ENCODE measurements around the gene ZBTB42. TPM values are rescaled to one million over a fixed set of nuclear protein-coding genes. Genes with fewer than 3 reads are reported as not detected.

The ZBTB42 gene
- total RNA-seq, 4 donors from 2014 or later = 2.4 to 20.8 (median 12.5) TPM

DNA sequence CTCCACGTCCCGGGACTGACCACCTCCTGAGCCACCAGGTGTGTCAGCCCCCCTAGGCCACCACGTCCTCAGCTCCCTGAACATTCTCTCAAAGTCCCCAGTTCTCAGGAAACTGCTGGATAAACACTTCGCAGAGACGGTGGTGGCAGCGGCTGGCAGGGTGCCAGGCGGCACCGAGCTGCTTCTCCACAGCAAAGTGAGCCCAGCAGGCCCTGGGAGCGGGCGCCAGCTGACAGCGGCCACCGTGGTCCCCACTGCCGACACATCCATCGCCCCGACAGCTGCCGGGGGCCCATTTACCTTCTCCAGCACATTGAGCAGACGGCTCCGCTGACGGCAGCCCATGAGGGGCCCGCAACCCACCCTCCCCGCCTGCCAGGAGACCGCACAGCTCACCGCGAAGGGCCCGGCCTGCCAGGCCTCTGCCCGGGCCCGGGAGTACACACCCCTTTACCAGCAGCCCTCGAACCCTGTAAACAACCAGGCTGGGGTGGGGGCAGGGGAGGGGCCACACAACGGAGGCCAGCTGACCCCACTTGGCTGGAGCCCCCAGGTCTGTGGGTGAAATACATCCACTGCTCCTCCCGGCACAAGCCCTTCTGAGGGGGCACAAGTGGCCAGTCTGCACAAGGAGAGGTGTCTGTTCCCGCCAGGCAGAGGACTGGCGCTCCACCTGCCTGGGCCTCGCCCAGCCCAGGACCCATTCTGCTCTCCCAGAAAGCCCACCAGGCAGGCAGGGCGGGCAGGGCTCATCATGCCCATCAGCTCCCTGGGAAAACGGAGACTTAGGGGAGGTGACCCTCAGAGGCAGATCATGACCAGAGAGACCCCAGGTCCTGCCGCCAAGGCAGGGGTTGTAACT is 15.8 kb upstream of the ZBTB42 start:
- Histone ChIP-seq H3K4me3 (no peak overlapping the region), H3K27me3 (no peaks in the 10 kb centered on the region), H3K4me1 (peaks cover 0 to 10% of the 10 kb centered on the region in 2 donors), H3K27ac (no peak overlapping the region), H3K36me3 (peaks cover 0 to 6% of the 10 kb centered on the region in 2 donors), H3K9me3 (no peaks in the 10 kb centered on the region)
- ATAC-seq (no peak), DNase-seq (no peak)
- in situ Hi-C loops (cut with MboI; ENCODE audit: low sequenced_read_pairs in 4 of 4) = no loop called here
- TF ChIP-seq POLR2A (IDR thresholded peaks at IDR 0.05) = no peak
- TF ChIP-seq CTCF (IDR thresholded peaks at IDR 0.05 in 4 of 5, conservative IDR thresholded peaks at IDR 0.05 in 1 of 5) = no peak
- intact Hi-C loops (cut with DNase I; ENCODE audit: low total_unique reads) = no loop called here

GRCh38 chr14:104785708-104786080 is 15.2 kb upstream of the ZBTB42 start:
- TF ChIP-seq POLR2A (IDR thresholded peaks at IDR 0.05) (no peak), CTCF (IDR thresholded peaks at IDR 0.05 in 4 of 5, conservative IDR thresholded peaks at IDR 0.05 in 1 of 5) (no peak)
- H3K4me1 ChIP-seq = peaks cover 0 to 10% of the 10 kb centered on the region in 2 donors
- DNase-seq (no peak), ATAC-seq (no peak)
- intact Hi-C loops (cut with DNase I; ENCODE audit: low total_unique reads) (no loop called here), in situ Hi-C loops (cut with MboI; ENCODE audit: low sequenced_read_pairs in 4 of 4) (no loop called here)
- H3K9me3 ChIP-seq = no peaks in the 10 kb centered on the region
- H3K36me3 ChIP-seq = peaks cover 0 to 13% of the 10 kb centered on the region in 2 donors
- no peaks in the 10 kb centered on the region for H3K27me3 ChIP-seq
- H3K27ac ChIP-seq = no peak overlapping the region
- H3K4me3 ChIP-seq = no peak overlapping the region

DNA sequence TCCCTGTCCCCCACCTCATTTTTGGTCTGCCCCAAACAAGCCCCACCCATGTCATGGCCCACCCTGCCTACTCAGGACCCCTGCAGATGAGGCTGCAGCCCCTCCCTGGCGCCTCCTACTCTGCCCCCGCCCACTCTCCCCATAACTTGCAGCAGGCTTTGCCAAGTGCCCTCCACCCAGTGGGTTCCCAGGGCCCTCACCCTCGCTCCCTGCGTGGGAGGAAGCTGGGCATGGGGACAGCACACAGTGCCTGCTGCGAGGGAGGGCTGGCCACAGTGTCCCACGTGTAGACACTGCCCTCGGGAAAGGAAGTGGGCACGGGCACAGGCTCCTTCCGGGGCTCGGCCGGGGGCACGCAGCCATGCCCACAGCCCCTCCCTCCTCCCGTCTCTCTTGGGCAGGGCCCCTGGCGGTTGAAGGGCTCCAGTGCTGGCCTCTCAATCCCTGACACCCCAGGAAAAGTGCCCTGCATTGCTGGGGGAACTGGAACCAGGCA is 14.8 kb upstream of the ZBTB42 start:
- in situ Hi-C loops (cut with MboI; ENCODE audit: low sequenced_read_pairs in 4 of 4) (no loop called here), intact Hi-C loops (cut with DNase I; ENCODE audit: low total_unique reads) (no loop called here)
- Histone ChIP-seq H3K27me3 (no peaks in the 10 kb centered on the region), H3K36me3 (peaks cover 0 to 16% of the 10 kb centered on the region in 2 donors), H3K4me3 (no peak overlapping the region), H3K27ac (no peak overlapping the region), H3K9me3 (no peaks in the 10 kb centered on the region), H3K4me1 (peaks cover 0 to 10% of the 10 kb centered on the region in 2 donors)
- no peak for TF ChIP-seq CTCF (IDR thresholded peaks at IDR 0.05 in 4 of 5, conservative IDR thresholded peaks at IDR 0.05 in 1 of 5)
- no peak for TF ChIP-seq POLR2A (IDR thresholded peaks at IDR 0.05)
- ATAC-seq = no peak
- DNase-seq = no peak

DNA sequence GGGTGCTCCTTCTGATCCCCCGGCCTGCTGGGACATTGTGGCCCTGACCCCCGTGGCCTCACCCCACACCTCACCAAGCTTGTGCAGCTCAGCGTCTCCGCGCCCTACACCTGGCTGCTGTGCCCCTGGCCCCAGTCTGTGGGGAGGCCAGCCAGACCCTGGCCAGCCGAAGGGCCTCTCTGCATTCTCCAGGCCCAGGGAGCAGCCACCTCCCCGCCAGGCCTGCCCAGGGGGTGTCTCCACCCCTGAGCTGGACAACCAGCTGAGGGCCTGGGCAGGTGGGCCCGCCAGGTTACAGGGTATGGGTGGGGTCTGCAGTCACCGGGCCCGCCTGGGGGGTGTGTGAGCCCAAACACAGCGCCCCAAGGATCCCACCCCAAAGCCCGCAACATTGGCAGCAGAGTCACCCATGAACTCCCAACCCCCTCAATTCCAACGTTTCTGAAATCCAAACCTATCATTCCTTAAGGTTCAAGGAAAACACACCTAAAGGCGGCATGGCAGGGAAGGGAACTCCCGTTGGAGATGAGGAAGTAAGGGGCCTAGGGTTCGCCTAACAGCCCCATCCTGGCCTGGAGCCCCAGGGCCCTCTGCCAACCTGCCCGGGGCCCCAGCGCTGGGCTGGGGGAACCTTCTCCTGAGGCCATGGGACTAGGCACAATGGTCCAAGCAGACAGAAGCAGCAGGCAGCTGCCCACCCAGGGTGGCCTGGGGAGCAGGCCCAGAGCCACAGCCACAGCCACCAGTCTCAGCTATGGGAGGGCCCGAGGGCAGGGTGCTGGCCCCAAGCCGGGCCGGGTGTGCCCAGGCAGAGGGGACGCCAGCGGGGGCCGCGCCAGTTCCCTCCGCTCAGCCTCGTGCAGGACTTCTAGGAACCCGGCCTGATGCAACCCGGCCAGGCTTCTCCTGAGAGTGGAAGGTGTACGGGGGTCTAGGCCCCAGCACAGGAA is 13.9 kb upstream of the ZBTB42 start:
- Histone ChIP-seq H3K36me3 (peaks cover 0 to 21% of the 10 kb centered on the region in 2 donors), H3K27me3 (no peaks in the 10 kb centered on the region), H3K27ac (no peak overlapping the region), H3K4me3 (no peak overlapping the region), H3K9me3 (no peaks in the 10 kb centered on the region), H3K4me1 (peaks cover 5 to 13% of the 10 kb centered on the region in 2 donors)
- TF ChIP-seq POLR2A (IDR thresholded peaks at IDR 0.05) (no peak), CTCF (IDR thresholded peaks at IDR 0.05 in 4 of 5, conservative IDR thresholded peaks at IDR 0.05 in 1 of 5) (no peak)
- no peak for DNase-seq
- in situ Hi-C loops (cut with MboI; ENCODE audit: low sequenced_read_pairs in 4 of 4) = no loop called here
- intact Hi-C loops (cut with DNase I; ENCODE audit: low total_unique reads) = no loop called here
- no peak for ATAC-seq
